UCSD-AML1 (cell line): Measurements from ENCODE around the gene TMSB4X.
"Not testable (repeated sequence)": the region's sequence is repeated elsewhere in the genome, so short reads cannot be mapped to it uniquely, and the experiment has no call there.

ENCODE experiments used
- DNase-seq: peaks from one replicate; lab custom pipeline; 2025; ENCODE audit not compliant: unreplicated experiment; lab: John Stamatoyannopoulos, UW

The TMSB4X gene

DNA sequence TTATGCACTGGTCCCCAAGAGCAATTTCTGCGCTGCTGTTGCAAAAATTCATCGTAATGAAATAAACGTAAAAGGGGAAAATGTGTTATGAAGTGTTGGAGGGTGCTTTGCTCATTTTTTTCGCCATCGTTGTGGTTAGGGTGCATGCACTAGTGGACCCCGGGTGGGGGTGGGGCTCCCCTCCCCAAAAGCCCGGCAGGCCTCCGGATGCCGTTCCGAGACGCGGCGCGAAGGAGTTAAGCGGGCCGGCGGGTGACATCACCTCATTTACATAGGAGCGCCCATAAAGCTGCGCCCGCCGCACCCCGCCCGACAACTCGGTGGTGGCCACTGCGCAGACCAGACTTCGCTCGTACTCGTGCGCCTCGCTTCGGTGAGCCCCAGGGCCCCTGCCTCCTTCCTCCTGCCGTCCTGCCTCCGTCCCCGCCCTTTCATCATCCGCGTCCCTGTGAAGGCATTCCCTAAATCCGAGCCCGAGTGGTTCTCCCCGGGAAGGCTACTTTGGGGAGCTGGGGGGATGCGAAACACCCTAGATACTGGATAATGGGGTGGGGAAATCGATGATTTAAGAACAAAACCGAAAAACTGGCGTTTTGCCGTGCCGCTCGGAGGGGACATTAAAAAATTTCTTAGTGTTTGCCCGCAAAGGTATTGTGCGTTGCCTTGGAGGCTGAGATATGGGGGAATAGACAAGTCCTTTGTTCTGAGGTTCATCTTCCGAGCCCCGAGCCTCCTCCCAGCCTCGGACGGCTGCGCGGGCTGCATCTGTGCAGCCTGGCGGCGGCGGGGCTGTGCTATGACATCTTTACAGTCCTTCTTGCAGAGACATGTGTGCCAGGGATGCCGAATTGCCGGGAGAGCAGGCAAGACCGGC lies at the start of gene TMSB4X:
Gene TMSB4X, plus strand, starts transcription at position 315 of the 874 bp plus-strand sequence.
- peak; percentile 83 for DNase-seq

GRCh38 chrX:12929701-12930100 lies 45.2 kb upstream of the TMSB4X start:
- DNase-seq = no peak

DNA sequence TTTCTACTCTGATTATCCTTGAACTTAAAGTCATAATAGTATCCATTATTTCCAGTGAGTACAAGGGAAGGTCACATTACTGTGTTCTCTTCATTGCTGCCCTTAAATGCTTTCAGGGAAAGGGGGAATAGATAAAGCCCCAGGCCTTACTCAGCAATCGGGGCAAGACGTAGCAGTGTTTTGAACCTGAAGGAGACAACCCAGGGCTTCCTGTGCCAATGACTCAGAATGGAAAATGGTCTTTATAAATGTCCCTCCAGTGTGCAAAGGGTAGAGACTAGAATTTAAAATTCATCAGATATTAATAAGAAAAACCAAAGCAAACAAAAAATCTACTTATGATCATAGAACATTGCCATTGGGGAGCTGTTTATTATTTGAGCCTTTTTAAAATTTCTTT lies 44.8 kb upstream of the TMSB4X start:
- no peak for DNase-seq

GRCh38 chrX:12932244-12932643 lies 42.7 kb upstream of the TMSB4X start:
- DNase-seq = no peak

DNA sequence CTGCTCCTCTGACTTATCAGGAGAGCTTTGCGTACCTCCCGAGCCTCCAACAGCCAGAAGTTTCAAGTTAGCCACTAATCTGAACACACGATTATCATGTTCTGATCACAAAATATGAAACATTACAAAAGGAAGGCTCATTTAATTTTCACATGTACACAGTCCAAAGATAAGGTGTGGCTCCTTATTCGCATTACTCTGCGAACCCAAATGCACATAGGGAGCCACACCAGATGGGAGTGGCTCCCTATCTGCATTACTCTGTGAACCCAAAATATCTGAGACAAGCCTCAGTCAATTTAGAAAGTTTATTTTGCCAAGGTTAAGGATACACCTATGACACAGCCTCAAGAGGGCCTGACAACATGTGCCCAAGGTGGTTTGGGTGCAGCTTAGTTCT lies 40.1 kb upstream of the TMSB4X start:
- no peak for DNase-seq

DNA sequence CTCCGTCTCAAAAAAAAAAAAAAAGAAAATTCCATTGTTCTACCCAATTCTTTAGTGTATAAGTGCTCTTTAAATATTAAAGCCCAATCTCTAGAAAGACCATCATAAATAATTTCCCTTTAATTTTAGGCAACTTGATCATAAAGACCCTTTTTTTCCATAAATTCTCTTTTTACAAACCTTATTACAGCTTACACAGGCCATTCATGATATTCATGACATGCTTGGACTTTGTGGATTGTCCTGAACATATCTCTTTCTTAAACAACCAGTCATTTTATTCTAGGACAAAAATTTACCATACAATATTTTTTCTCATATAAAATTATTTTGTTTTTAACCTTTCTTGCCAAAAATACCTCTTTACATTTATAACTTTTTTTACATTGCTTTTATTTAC lies 38.0 kb upstream of the TMSB4X start:
- no peak for DNase-seq

GRCh38 chrX:12940471-12940870 lies 34.4 kb upstream of the TMSB4X start:
- DNase-seq = not testable (repeated sequence)

DNA sequence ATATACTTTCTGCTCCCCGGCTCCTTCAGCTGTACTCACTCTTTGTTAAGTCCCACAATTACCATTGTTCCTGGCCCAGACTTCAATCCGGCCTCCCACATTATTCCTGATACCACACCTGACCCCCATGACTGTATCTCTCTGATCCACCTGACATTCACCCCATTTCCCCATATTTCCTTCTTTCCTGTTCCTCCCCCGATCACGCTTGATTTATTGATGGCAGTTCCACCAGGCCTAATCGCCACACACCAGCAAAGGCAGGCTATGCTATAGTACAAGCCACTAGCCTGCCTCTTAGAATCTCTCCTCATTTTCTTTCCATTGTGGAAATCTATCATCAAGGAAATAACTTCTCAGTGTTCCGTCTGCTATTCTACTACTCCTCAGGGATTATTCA lies 31.3 kb upstream of the TMSB4X start:
- not testable (repeated sequence) for DNase-seq

DNA sequence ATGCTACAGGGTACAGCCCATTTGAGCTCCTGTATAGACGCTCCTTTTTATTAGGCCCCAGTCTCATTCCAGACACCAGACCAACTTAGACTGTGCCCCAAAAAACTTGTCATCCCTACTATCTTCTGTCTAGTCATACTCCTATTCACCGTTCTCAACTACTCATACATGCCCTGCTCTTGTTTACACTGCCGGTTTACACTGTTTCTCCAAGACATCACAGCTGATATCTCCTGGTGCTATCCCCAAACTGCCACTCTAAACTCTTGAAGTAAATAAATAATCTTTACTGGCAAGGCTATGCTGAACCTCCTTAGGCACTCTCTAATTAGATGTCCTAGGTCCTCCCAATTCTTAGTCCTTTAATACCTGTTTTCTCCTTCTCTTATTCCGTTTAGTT lies 30.5 kb upstream of the TMSB4X start:
- not testable (repeated sequence) for DNase-seq

DNA sequence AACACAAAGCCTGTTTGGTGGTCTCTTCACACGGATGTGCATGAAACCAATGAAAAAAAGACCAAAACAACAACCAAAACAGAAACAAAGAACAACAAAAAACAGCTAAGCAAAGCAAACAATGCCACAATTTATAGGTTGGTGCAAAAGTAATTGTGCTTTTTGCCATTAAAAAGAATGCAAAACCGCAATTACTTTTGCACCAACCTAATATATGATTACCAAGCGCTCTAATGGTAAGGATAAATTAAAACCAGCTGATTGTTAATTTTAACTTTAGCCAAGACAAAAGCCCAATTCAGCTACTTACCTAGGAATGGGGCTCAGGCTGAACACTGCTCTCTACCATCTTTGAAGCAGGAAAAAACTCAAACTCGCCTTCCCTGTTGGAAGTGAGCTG lies 29.4 kb upstream of the TMSB4X start:
- no peak for DNase-seq

- DNase-seq = no peak
Measured at GRCh38 chrX:12946406-12946805, 28.5 kb upstream of the TMSB4X start.

GRCh38 chrX:12946838-12947544 lies 27.9 kb upstream of the TMSB4X start:
- DNase-seq = peak; percentile 75

- DNase-seq = no peak
Measured at GRCh38 chrX:12947545-12948235, 27.2 kb upstream of the TMSB4X start.

DNA sequence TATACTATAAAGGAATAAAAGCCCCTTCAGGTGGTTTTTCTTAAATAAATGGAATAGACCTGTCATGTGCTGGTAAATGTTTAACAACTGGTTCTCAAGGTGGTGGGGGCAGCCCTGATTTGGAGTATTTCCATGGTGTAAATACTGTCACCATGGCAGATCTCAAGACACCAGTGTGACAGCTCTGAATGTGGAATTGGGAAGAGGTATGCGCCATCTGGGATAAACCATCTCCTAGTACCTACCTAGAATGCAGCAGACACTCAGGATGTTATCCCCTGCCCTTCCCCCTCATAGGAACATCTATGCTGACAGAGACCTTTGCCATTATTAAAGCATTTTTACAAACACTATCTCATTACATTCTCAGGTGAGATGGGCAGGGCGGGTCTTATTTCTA lies 26.4 kb upstream of the TMSB4X start:
- no peak for DNase-seq

DNA sequence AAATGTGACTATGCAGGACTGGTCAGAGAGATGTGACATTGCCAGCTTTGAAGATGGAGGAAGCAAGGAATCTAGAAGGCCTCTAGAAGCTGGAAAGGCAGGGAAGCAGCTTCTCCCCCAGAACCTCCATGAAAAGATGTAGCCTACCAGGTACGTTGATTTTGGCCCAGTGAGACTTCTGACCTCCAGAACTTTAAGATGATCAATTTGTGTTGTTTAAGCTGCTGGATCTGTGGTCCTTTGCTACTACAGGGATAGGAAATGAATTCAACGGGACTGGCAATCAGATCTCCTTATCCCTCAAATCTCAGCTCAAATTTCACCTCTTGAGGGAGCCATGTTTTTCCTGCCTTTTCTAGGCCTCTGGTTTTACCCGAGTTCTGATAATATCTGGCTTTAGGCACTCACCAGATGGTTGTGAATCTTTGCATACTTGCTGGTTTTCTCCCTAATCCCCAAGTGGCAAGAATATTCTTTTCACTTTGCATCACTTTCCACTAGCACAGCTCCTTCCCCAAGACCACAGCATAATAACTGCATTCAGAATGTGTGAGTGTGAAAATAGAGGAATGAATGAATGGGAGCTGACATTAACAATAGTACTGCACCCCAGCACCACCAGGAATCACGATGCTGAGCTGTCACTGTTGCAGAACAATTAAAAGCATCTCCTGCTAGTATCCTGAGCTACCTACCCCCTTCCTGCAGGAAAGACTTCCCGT lies 25.5 kb upstream of the TMSB4X start:
- no peak for DNase-seq

DNA sequence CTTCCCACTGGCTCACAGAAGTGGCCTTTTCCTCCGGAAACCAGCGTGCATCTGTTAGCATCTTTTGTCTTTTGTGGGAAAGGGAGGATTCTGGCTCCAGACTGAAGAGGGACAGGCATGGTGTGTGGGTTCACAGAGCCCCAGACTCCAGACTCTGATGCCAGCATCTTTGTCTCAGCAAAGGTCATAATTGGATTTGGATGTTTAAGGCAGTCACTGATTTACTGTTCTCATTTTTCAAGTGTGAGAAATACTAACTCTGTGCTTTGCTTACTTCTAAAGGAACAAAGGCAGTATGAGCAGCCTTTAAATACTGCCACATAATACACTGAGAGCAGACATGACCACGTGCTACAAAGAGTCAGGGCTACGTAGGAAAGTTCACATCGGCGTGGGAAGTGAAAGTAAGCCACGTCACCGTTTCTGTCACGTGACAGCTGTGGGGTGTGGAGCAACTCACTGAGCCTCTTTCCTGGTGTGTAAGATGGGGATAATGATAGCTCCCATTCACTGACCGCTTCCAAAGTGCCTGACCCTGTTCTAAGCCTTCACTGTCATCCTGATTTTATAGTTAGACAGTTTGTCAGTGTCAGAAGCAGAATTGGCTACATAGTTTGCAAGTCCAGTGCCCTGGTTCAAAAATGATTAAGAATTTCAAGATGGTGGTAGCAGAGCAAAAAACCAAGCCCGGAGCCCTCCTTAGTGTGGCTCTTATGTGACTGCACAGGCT lies 24.8 kb upstream of the TMSB4X start:
- DNase-seq = peak; percentile 67

GRCh38 chrX:12950851-12951594 lies 23.9 kb upstream of the TMSB4X start:
- peak; percentile 83 for DNase-seq

GRCh38 chrX:12951595-12951975 lies 23.3 kb upstream of the TMSB4X start:
- no peak for DNase-seq

DNA sequence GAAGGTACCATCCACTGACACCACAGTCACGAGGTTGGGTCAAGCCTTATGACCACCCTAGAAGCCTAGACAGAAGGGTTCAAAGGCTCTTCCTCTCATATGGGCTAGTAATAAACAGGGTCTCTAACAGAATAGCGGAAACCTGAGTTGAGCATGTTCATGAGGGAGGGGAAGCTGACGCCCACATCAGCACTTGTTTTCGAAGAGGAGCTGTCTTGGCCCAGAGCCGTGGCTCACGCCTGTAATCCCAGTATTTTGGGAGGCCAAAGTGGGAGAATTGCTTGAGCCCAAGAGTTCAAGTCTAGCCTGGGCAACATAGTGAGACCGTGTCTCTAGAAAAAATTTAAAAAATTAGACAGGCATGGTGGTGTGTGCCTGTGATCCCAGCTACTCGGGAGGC lies 21.5 kb upstream of the TMSB4X start:
- no peak for DNase-seq

- no peak for DNase-seq
Measured at GRCh38 chrX:12954376-12954775, 20.5 kb upstream of the TMSB4X start.
